Inflammatory macrophage (primary cell): ENCODE results near the gene SV2B.
"Not testable (repeated sequence)": the region's sequence is repeated elsewhere in the genome, so short reads cannot be mapped to it uniquely, and the experiment has no call there.

Experiments used
- DNase-seq, 2 donors: peaks; one replicate each; pipeline ENCODE4 v3.0.0-alpha.2; 2020 to 2022

Gene SV2B

DNA sequence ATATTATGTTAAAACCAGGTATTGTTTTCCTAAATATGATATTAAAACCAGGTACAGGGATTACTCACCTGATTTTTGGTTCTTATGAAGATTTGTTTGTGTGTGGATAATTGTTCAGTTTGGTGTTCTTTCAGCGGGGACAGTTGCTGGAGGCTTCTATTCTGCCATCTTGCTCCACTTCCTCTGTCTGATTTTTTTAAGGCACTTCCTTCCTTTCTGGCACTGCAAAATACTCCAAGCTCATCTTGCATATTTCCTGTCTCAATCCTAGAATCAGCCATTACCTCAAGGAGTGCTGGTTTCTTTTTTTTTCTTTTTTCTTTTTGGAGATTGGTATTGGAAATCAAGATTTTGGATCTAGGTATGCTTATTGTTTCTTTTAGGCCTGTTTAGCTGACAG is 229.9 kb downstream of the SV2B start:
- no peak for DNase-seq

- no peak for DNase-seq
Observed at GRCh38 chr15:91331581-91331980, 231.5 kb downstream of the SV2B start.

DNA sequence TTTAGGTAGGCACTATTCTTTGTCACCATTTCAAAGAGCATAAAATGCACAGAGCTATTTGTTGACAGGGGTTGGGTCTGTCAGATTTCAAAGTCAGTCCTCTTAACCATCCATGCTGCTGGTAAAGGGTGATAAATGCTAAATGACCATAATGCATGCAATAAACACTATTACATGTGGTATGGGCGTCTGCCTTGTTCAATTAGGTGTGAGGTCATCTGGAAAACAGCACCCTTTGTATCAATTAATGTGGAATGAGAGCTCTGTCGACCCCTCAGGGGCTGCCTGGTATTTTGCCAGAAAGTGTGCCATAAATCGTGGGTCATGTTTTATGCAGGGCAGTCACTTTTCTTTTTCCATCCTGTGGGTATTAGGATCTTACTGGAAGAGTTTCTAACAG is 235.6 kb downstream of the SV2B start:
- no peak for DNase-seq

GRCh38 chr15:91336687-91337086 is 236.6 kb downstream of the SV2B start:
- no peak for DNase-seq

GRCh38 chr15:91338766-91339165 is 238.7 kb downstream of the SV2B start:
- DNase-seq = peak in 1 of 2 donors; percentile 11

GRCh38 chr15:91342097-91342496 is 242.0 kb downstream of the SV2B start:
- DNase-seq = no peak

- DNase-seq = not testable (repeated sequence)
Observed at GRCh38 chr15:91344912-91345311, 244.9 kb downstream of the SV2B start.

DNA sequence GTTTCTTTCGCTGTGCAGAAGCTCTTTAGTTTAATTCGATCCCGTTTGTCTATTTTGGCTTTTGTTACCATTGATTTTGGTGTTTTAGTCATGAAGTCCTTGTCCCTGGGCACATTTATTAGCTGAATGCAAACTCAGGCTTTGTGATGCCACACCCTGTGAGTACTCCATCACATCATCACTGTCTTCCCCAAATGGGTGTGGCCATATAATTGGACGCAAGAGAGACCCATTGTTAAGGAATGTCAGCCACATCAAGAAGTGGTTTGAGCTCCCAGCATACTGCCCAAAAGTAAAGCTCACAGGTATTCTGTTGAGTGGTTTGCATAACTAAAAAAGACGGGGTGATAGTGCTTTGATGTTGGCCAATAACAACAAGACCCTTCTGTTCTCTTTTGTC is 245.7 kb downstream of the SV2B start:
- DNase-seq = no peak

- no peak for DNase-seq
Observed at GRCh38 chr15:91346259-91346658, 246.2 kb downstream of the SV2B start.

GRCh38 chr15:91348752-91349500 is 248.9 kb downstream of the SV2B start:
- DNase-seq = no peak
